HEK293T (cell line): ENCODE measurements around the gene RARG.

Experiments used
- CTCF ChIA-PET: fragments of 350-600 bp; formaldehyde crosslinking; extraction: SDS; loops from one replicate; lab custom pipeline; 2021; ENCODE audit warnings: antibody characterized with exemption, inconsistent platforms; lab: Yijun Ruan, JAX
- POLR2A ChIA-PET: fragments of 350-600 bp; formaldehyde crosslinking; extraction: SDS; loops from one replicate; lab custom pipeline; 2020; ENCODE audit warnings: antibody characterized with exemption, inconsistent platforms; lab: Yijun Ruan, JAX
- DNase-seq: peaks from one replicate; pipeline ENCODE4 v3.0.0; 2012; ENCODE audit warnings: mixed read lengths; ENCODE audit errors: extremely low spot score
- ARNT ChIP-seq: fragments of 450-650 bp; IDR thresholded peaks from 2 replicates; pipeline ENCODE4 v1.6.1; 2017; ENCODE audit warnings: mild to moderate bottlenecking
- BHLHE40 ChIP-seq: fragments of 450-650 bp; IDR thresholded peaks from 2 replicates; pipeline ENCODE4 v1.6.1; 2016; ENCODE audit warnings: mild to moderate bottlenecking, moderate library complexity, borderline replicate concordance
- CTBP1 ChIP-seq: fragments of 450-650 bp; IDR thresholded peaks from 2 replicates; pipeline ENCODE4 v1.6.1; 2016; ENCODE audit warnings: borderline replicate concordance
- ELF4 ChIP-seq: fragments of 450-650 bp; IDR thresholded peaks from 2 replicates; pipeline ENCODE4 v1.6.1; 2017; ENCODE audit warnings: antibody characterized with exemption
- FOXA1 ChIP-seq: fragments of 450-650 bp; IDR thresholded peaks from 2 replicates; pipeline ENCODE4 v1.6.1; 2016; ENCODE audit warnings: mild to moderate bottlenecking
- FOXK2 ChIP-seq: fragments of 450-650 bp; IDR thresholded peaks from 2 replicates; pipeline ENCODE4 v1.6.1; 2016; ENCODE audit warnings: mild to moderate bottlenecking
- FOXM1 ChIP-seq: fragments of 450-650 bp; IDR thresholded peaks from 2 replicates; pipeline ENCODE4 v1.6.1; 2017; ENCODE audit warnings: mild to moderate bottlenecking, borderline replicate concordance
- HDGF ChIP-seq: fragments of 450-650 bp; IDR thresholded peaks from 2 replicates; pipeline ENCODE4 v1.6.1; 2017; ENCODE audit warnings: antibody characterized with exemption, borderline replicate concordance
- L3MBTL2 ChIP-seq: fragments of 450-650 bp; conservative IDR thresholded peaks from 2 replicates; pipeline ENCODE4 v1.6.1; 2016; ENCODE audit warnings: mild to moderate bottlenecking
- LEF1 ChIP-seq: fragments of 450-650 bp; IDR thresholded peaks from 2 replicates; pipeline ENCODE4 v1.6.1; 2017; ENCODE audit warnings: mild to moderate bottlenecking, borderline replicate concordance
- NFRKB ChIP-seq: fragments of 450-650 bp; IDR thresholded peaks from 2 replicates; pipeline ENCODE4 v1.6.1; 2016; ENCODE audit warnings: mild to moderate bottlenecking, moderate library complexity
- PKNOX1 ChIP-seq: fragments of 450-650 bp; IDR thresholded peaks from 2 replicates; pipeline ENCODE4 v1.6.1; 2016
- SP1 ChIP-seq: fragments of 450-650 bp; IDR thresholded peaks from 2 replicates; pipeline ENCODE4 v1.6.1; 2017
- SUZ12 ChIP-seq: fragments of 450-650 bp; IDR thresholded peaks from 2 replicates; pipeline ENCODE4 v1.6.1; 2016; ENCODE audit warnings: mild to moderate bottlenecking
- TARDBP ChIP-seq: fragments of 450-650 bp; IDR thresholded peaks from 2 replicates; pipeline ENCODE4 v1.6.1; 2016
- ZNF384 ChIP-seq: fragments of 450-650 bp; IDR thresholded peaks from 2 replicates; pipeline ENCODE4 v1.6.1; 2016

The RARG gene

DNA sequence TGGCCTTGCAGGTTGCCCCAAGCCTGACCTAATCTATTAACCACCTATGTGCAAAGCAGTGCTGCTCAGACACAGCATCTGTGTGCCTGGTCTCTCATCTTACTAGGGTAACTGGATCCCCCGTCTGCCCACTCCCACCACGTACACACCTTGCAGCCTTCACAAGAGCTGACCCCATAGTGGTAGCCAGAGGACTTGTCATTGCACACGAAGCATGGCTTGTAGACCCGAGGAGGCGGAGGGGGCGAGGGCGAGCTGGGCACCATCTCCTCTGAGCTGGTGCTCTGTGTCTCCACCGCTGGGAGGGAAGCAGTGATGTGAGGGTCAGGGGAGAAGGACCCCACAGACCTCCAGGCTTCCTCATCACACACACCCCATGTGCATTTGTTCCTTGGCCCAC, 16.5 kb downstream of the RARG start:
- no peak for DNase-seq
- CTCF ChIA-PET, result interaction anchor here (1.0 to 5.0 kb wide), 3 partner anchors 36 to 72 kb away, joined by 3 to 70 read pairs (median 20); partner anchors contain the start of gene ESPL1
- TF ChIP-seq ZNF384 (no peak), SP1 (no peak), FOXK2 (no peak), LEF1 (no peak), SUZ12 (no peak), L3MBTL2 (no peak)
- POLR2A ChIA-PET, result interaction anchor here (1.4 to 2.4 kb wide), 3 partner anchors 36 to 52 kb away, joined by 5 to 12 read pairs (median 10); partner anchors contain the start of gene ESPL1

DNA sequence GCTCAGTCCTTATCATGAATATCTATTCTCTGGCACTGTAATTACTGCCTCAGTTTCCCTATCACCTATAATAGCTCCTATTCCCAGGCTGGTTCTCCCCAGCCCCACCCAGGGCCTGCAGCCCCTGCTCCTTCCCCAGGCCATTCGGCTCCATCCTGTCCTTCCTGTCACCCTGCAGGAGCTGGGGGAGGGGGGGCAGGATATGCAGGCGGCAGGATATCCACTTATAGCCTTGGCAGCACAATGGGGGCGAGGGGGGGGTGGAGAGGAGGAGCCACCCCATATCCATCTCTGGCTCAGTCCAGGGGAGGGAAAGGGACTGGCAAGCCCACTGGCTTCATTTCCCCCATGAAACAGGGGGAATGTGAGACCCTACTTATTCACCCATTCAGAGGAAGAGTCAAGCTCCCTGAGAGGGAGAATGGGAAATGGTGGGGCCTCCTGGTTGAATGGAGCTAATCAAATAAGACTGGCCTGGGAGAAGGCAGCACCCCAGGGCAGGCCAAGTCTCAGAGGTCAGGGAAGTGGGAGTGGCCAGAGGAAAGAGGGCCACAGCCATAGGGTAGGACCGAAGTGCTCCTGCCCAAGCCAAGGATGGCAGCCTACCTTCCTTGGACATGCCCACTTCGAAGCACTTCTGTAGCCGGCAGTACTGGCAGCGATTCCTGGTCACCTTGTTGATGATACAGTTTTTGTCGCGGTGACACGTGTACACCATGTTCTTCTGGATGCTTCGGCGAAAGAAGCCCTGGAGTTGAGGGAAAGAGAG, 17.1 kb downstream of the RARG start:
- no peak for DNase-seq
- ChIA-PET POLR2A (interaction anchor here (0.9 to 2.3 kb wide), 4 partner anchors 37 to 107 kb away, joined by 3 to 20 read pairs (median 10); partner anchors contain the start of genes AAAS, ESPL1 and PFDN5), CTCF (interaction anchor here (1.0 to 5.0 kb wide), 6 partner anchors 37 to 78 kb away, joined by 3 to 70 read pairs (median 10); partner anchors contain the start of gene ESPL1)
- TF ChIP-seq BHLHE40, result no peak
- TF ChIP-seq FOXK2, result no peak
- TF ChIP-seq CTBP1, result no peak
- TF ChIP-seq SP1, result no peak
- no peak for TF ChIP-seq HDGF
- no peak for TF ChIP-seq LEF1
- TF ChIP-seq L3MBTL2, result no peak
- no peak for TF ChIP-seq NFRKB
- TF ChIP-seq ELF4, result no peak
- no peak for TF ChIP-seq FOXM1
- no peak for TF ChIP-seq PKNOX1
- no peak for TF ChIP-seq ARNT

DNA sequence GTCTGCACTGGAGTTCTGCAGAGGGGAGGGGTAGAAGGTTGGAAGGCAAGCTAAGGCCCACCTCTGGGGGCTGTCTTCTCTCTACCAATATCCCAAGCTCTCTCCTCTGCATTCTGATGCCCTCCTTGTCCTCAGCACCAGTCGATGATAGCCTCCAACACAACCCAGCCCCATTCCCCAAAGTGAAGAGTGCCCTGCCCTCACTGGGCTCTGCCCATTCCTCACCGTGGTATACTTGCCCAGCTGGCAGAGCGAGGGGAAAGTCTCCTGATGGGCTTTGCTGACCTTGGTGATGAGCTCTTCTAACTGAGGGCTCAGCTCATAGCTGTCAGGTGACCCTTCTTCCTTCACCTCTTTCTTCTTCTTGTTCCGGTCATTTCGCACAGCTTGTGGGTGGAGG, 17.8 kb downstream of the RARG start:
- TF ChIP-seq FOXA1 (no peak), ELF4 (no peak), LEF1 (no peak), PKNOX1 (no peak), SP1 (no peak), TARDBP (no peak), ARNT (no peak), SUZ12 (no peak)
- no peak for DNase-seq
- ChIA-PET CTCF (interaction anchor here (0.6 to 5.0 kb wide), 18 partner anchors 19 to 294 kb away, joined by 3 to 70 read pairs (median 5); partner anchors contain the start of genes AAAS, ESPL1 and PFDN5), POLR2A (interaction anchor here (0.9 to 2.3 kb wide), 5 partner anchors 38 to 108 kb away, joined by 3 to 20 read pairs (median 7); partner anchors contain the start of genes AAAS, ESPL1 and PFDN5)

DNA sequence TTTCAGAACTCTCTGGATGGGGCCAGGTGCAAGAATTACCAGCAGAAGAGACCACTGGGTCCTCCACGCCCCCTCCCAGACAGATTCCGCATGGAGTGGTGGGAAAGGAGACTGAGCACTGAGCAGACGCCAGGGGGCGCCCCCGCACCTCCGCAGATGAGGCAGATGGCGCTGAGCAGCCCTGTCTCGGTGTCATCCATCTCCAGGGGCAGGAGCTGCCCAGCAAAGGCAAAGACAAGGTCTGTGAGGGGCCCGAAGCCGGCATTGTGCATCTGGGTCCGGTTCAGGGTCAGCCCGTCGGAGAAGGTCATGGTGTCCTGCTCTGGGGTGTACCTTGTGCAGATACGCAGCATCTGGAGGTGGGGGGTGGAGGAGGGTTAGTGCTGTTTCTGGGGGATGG, 18.7 kb downstream of the RARG start:
- no peak for TF ChIP-seq SP1
- TF ChIP-seq ELF4, result no peak
- peak; percentile 59 for TF ChIP-seq PKNOX1
- ChIA-PET POLR2A (interaction anchor here (1.0 to 2.3 kb wide), 4 partner anchors 39 to 107 kb away, joined by 6 to 20 read pairs (median 10); partner anchors contain the start of genes ESPL1 and PFDN5), CTCF (interaction anchor here (0.6 to 5.0 kb wide), 23 partner anchors 20 to 295 kb away, joined by 3 to 70 read pairs (median 5); partner anchors contain the start of genes AAAS, ESPL1 and PFDN5)
- peak; percentile 88 for DNase-seq

DNA sequence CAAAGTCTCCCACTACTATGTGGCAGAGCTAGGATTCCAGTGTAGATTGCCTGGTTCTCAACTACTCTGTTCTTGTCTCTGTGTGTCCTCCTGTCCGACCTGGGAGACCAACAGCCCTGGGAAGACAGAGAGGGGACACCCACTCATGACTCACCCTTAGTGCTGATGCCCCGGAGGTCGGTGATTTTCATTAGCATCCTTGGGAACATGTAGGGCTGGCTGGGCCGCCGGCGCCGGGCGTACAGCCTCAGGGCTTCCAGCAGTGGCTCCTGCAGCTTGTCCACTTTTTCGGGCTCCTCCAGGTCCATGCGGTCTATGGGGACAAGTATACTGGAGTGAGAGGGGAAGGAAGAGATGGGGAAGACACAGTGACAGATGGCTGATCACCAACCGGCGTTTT, 19.1 kb downstream of the RARG start:
- no peak for TF ChIP-seq BHLHE40
- TF ChIP-seq L3MBTL2, result no peak
- no peak for TF ChIP-seq TARDBP
- no peak for TF ChIP-seq PKNOX1
- TF ChIP-seq HDGF, result no peak
- DNase-seq, result no peak
- POLR2A ChIA-PET, result interaction anchor here (2.3 kb wide), 1 partner anchor 55 kb away, joined by 20 read pairs; the partner anchor contains the start of gene ESPL1
- CTCF ChIA-PET, result interaction anchor here (0.8 to 5.0 kb wide), 12 partner anchors 20 to 296 kb away, joined by 3 to 70 read pairs (median 4); partner anchors contain the start of genes AAAS and ESPL1
